GM19328 (cell line): Measurements from ENCODE around the gene GRIK5.
"Not testable (repeated sequence)": the region's sequence is repeated elsewhere in the genome, so short reads cannot be mapped to it uniquely, and the experiment has no call there.

Experiments
- ATAC-seq: cut with Tn5 transposase; IDR thresholded peaks from one replicate; pipeline ENCODE4 v1.9.1; 2021; ENCODE audit warnings: mild to moderate bottlenecking, moderate library complexity; ENCODE audit not compliant: unreplicated experiment

The GRIK5 gene

GRCh38 chr19:42051166-42052115 lies 18.6 kb downstream of the GRIK5 start:
- no peak for ATAC-seq

- no peak for ATAC-seq
These were observed 21.0 kb downstream of the GRIK5 start for GRCh38 chr19:42048992-42049391.

DNA sequence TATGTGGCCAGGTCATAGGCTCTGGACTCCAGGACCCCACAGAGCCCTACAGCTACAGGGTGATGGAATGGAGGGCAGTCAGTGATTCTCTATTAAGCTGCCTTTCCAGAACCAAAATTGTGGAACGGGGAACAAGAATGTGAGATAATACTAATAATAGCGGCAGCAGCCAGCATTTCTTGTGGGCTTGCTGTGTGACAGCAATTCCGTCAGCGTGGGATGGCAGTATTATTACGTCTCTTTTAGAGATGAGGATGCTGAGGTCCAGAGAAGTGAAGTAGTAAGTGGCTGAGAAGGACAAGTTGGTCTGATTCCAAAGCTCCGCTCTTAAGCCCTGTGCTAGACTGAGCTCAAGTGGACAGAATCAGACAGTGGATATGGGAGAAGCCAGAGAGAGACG lies 24.4 kb downstream of the GRIK5 start:
- ATAC-seq: no peak

- ATAC-seq: no peak
These were observed 27.4 kb downstream of the GRIK5 start for GRCh38 chr19:42042455-42043170.

DNA sequence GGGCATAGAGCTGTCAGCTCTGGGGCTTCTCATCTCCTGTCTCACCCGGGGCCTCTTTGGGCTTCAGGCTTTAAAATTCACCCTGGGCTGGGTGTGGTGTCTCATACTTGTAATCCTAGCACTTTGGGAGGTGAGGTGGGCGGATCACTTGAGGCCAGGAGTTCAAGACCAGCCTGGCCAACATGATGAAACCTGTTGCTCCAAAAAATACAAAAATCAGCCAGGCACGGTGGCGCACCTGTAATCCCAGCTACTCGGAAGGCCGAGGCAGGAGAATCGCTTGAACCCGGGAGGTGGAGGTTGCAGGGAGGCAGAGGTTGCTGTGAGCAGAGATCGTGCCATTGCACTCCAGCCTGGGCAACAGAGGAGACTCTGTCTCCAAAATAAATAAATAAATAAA lies 29.5 kb downstream of the GRIK5 start:
- ATAC-seq: not testable (repeated sequence)

DNA sequence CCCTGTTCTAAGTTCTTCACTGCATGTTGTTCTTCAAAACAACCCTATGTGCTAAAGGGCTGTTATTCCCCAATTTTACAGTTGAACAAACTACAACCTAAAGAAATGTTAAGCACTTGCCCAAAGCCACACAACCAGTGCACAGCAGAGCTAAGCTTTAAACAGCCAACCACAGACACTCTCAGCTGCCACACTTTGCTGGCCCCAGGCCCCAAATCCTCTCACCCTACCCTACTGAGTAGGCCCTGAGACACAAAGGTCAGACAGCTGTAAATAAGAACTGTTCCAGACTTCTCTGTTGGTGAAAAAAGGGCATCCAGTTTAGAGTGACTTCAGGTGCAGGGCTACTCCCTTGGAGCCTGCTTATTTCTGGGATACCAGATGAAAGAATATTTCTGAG lies 30.0 kb downstream of the GRIK5 start:
- ATAC-seq: no peak

DNA sequence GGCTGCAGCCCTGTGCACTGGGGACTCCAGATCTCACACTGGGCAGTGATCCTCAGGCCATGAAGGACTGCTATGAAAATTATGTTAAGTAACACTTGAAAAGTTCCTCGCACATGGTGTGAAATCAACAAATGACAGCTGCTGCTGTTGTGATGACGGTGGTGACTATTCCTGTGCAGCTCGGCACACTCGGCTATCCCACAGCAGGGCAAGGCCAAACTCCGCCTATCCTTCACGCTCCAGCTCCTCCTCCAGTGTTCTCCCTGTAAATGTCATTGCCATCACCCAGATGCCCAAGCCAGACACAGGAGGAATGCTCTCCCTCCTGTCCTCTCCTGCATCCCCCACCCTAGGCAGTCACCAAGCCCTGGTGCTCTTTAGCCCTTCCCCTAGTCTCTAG lies 31.3 kb downstream of the GRIK5 start:
- no peak for ATAC-seq

- no peak for ATAC-seq
These were observed 32.4 kb downstream of the GRIK5 start for GRCh38 chr19:42037649-42038048.

DNA sequence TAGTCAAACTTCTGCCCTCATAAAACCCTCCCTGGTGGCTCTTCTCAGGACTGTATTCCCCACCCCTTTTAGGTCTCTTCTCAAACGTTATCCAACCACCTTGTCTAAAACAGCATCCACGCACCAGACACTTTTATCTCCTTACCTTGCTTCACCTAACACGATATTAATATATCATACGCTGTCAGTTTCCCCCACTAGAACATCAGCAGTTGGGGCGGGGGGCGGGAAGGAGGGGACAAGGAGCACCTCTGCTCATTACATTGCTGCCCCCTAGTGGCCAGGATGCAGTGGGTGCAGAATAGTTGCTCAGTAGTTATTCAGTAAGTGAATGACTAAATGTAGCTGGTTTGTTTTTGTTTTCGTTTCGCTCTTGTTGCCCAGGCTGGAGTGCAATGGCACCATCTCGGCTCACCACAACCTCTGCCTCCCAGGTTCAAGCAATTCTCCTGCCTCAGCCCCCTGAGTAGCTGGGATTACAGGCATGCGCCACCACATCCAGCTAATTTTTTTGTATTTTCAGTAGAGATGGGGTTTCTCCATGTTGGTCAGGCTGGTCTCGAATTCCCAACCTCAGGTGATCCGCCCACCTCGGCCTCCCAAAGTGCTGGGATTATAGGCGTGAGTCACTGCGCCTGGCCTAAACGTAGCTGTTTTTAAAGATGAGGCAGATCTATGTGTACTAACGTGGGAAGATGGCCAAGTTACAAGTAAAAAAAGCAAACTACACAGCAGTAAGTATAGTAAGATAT lies 35.2 kb downstream of the GRIK5 start:
- not testable (repeated sequence) for ATAC-seq

DNA sequence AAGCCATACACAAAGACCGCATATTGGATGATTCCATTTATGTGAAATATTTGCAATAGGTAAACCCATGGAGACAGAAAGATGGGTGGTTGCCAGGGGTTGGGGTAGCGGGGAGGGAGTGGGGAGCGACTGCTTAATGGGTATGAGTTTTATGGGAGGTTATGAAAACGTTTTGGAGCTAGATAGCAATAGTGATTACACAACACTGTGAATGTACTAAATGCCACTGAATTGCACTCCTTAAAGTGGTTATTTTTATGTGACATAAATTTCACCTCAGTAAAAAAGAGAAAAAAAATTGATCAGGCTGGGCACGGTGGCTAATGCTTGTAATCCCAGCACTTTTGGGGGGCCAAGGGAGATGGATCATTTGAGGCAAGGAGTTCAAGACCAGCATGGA lies 36.6 kb downstream of the GRIK5 start:
- ATAC-seq: no peak

- no peak for ATAC-seq
These were observed 37.6 kb downstream of the GRIK5 start for GRCh38 chr19:42032431-42032830.

DNA sequence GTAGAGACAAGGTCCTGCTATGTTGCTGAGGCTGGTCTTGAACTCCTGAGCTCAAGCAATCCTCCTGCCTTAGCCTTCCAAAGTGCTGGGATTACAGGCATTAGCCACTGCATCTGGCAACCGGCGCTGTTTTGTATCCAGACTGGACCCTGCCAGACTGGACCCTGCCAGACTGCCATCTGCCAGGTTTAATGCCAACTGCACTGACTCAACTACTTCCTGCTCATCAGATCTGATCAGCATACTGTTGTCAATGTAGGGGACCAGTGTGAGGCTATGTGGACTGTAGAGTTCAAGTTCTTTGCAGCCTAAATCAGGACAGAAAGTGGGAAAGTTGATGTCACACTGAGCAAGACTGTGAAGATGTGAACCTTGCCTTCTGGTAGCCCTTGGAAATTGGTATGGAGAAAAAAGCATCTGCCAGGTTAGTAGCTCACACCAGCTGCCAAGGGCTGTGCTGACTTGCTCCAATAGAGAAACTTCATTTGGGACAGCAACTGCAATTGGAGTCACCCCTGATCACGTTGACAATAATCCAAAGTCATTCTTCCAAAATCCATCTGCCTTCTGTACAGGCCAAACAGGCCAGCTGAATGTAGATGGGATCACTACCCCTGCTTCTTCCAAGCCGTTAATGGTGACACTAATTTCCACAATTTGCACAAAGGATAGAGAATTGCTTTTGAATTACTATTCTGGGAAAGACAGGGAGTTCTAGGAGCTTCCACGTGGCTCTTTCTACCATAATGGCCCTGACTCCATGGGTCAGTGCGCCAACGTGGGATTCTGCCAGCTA lies 39.2 kb downstream of the GRIK5 start:
- no peak for ATAC-seq

DNA sequence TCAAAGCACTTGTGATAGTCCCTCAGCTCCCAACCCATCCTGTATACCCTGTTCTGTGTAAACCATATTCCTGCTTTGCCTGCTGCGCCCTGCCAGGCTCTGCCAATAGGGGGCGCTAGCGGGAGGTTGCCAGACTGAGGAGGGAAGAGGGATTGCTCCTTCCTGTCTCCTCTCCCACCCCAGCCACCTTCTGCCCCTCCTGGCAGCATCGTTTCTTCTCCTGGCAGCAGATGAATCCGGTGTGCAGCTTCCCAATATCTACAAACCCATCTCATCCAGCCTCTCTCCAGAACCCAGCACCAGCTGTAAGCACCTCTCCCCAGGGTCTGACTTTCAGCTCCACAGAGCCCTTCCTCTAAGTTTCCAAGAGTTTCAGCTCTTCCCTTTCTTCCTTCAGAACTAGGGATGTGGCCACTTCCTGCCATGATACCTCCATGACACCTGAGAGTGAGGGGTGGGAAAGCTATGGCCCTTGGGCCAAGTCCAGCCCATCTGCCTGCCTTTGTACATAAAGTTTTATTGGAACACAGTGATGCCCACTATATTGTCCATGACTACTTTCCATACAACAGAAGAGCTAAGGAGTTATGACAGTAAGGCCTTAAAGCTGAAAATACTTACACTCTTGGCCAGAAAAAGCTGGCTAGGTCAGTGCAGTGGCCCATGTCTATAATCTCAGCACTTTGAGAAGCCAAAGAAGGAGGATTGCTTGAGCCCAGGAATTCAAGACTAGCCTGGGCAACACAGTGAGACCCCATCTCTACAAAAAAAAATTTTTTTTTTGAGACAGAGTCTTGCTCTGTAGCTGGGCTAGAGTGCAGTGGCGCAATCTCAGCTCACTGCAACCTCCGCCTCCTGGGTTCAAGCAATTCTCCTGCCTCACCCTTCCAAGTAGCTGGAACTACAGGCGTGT lies 41.4 kb downstream of the GRIK5 start:
- no peak for ATAC-seq

DNA sequence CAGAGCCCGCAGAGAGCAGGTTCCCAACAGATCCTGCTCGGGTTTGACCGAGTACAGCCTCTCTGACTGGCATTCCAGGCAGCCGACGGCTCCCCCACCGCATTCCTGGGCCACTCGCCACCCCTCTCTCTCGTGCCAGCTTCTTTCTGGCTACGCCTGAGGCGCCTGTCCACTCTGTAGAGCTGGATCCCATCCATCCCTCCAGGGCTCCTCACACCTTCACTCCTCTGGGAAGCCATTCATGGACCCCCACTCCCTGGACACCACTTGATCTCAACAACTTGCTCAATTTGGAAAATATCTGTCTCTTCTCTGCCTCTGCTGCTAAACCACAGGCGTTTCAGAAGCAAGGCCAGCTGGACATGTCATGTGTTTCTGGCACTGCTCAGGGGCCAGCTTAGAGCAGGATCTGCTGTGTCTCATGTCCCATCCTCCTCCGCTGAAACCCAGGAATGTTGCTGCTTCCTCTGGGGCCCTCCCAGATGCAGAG lies 45.3 kb downstream of the GRIK5 start:
- ATAC-seq: no peak

- no peak for ATAC-seq
These were observed 46.1 kb downstream of the GRIK5 start for GRCh38 chr19:42023943-42024260.

- ATAC-seq: no peak
These were observed 46.7 kb downstream of the GRIK5 start for GRCh38 chr19:42023121-42023942.

DNA sequence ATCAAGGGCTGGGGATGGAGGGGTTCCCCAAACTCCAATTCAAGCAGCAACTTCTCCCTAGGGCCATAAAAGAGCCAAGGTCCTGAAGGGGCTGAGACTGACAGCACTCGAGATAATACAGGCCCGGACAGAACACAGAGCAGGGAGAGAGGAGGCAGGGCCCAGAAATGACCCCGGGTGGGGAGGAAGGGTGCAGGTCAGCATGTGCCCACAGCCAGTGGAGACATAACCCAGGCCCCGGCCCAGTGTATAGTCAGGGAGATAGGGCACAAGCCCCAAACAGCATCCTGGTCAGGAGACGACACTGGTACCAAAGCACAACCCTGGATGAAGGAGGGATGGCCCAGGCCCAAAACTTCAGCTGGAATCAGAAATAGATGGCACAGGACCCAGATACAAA lies 47.4 kb downstream of the GRIK5 start:
- no peak for ATAC-seq

- ATAC-seq: no peak
These were observed 48.8 kb downstream of the GRIK5 start for GRCh38 chr19:42021185-42021584.
